HEK293 (cell line): ENCODE results near the gene PTMA.

ENCODE experiments used
- CTCF ChIA-PET: fragments of 350-600 bp; formaldehyde crosslinking; extraction: SDS; loops from one replicate; lab custom pipeline; 2021; ENCODE audit warnings: antibody characterized with exemption; lab: Yijun Ruan, JAX
- POLR2A ChIA-PET: fragments of 300-600 bp; formaldehyde crosslinking; extraction: SDS; loops from one replicate; lab custom pipeline; 2020; ENCODE audit warnings: antibody characterized with exemption, inconsistent platforms; lab: Yijun Ruan, JAX
- H3K27ac ChIP-seq: fragments of 200-500 bp; sonication (Bioruptor generic); 2 replicates; pipeline ENCODE4 v1.5.1; 2014; ENCODE audit warnings: low read depth, low read length, control low read depth, inconsistent platforms; ENCODE audit errors: extremely low read depth
- H3K36me3 ChIP-seq, 2 experiments: fragments of 200-500 bp in 1 of 2; sonication (Bioruptor generic) in 1 of 2; 1 replicate in 1 of 2; 2 replicates in 1 of 2; pipeline ENCODE4 v1.5.1; 2014 to 2017; ENCODE audit warnings: inconsistent platforms in 2 of 2, low read length in 2 of 2; ENCODE audit not compliant: control insufficient read depth in 2 of 2, insufficient read depth in 1 of 2
- H3K4me1 ChIP-seq: fragments of 200-500 bp; sonication (Bioruptor generic); 2 replicates; pipeline ENCODE4 v1.5.1; 2014; ENCODE audit warnings: mild to moderate bottlenecking, low read length, inconsistent platforms; ENCODE audit not compliant: control insufficient read depth, insufficient read depth
- H3K4me3 ChIP-seq: 2 replicates; pipeline ENCODE4 v1.5.1; 2011; ENCODE audit warnings: low read depth, mild to moderate bottlenecking, control low read depth, low read length, moderate library complexity
- H3K9me3 ChIP-seq: fragments of 200-500 bp; sonication (Bioruptor generic); 2 replicates; pipeline ENCODE4 v1.5.1; 2014; ENCODE audit warnings: low read depth, low read length, inconsistent platforms; ENCODE audit not compliant: control insufficient read depth, insufficient read depth
- OVOL3 ChIP-seq: fragments of 450-650 bp; formaldehyde crosslinking; IDR thresholded peaks from 2 replicates; pipeline ENCODE4 v1.5.1; 2016; ENCODE audit warnings: missing biosample characterization, missing genetic modification characterization
- RBAK ChIP-seq: fragments of 450-650 bp; formaldehyde crosslinking; IDR thresholded peaks from 2 replicates; pipeline ENCODE4 v1.5.1; 2016; ENCODE audit warnings: missing biosample characterization, missing genetic modification characterization
- SCRT2 ChIP-seq: fragments of 450-650 bp; formaldehyde crosslinking; IDR thresholded peaks from 2 replicates; pipeline ENCODE4 v1.5.1; 2016; ENCODE audit warnings: missing biosample characterization, missing genetic modification characterization
- SETDB1 ChIP-seq: IDR thresholded peaks from one replicate; pipeline ENCODE4 v1.6.1; 2017; ENCODE audit warnings: mild to moderate bottlenecking, low read length, moderate library complexity, mixed read lengths; ENCODE audit not compliant: insufficient read length
- SP2 ChIP-seq: fragments of 450-650 bp; formaldehyde crosslinking; IDR thresholded peaks from 2 replicates; pipeline ENCODE4 v1.5.1; 2016; ENCODE audit warnings: missing biosample characterization, missing genetic modification characterization
- ZBTB48 ChIP-seq: fragments of 450-650 bp; formaldehyde crosslinking; IDR thresholded peaks from 2 replicates; pipeline ENCODE4 v1.5.1; 2016; ENCODE audit warnings: missing biosample characterization, missing genetic modification characterization
- ZEB2 ChIP-seq: fragments of 450-650 bp; formaldehyde crosslinking; IDR thresholded peaks from 2 replicates; pipeline ENCODE4 v1.5.1; 2016; ENCODE audit warnings: missing biosample characterization, missing genetic modification characterization
- ZNF112 ChIP-seq: fragments of 450-650 bp; formaldehyde crosslinking; IDR thresholded peaks from 2 replicates; pipeline ENCODE4 v1.5.0; 2017; ENCODE audit warnings: missing biosample characterization, missing genetic modification characterization
- ZNF133 ChIP-seq: fragments of 450-650 bp; formaldehyde crosslinking; IDR thresholded peaks from 2 replicates; pipeline ENCODE4 v1.5.1; 2016; ENCODE audit warnings: missing biosample characterization, missing genetic modification characterization
- ZNF157 ChIP-seq: fragments of 450-650 bp; formaldehyde crosslinking; IDR thresholded peaks from 2 replicates; pipeline ENCODE4 v1.5.1; 2016; ENCODE audit warnings: missing biosample characterization, missing genetic modification characterization
- ZNF16 ChIP-seq: fragments of 450-650 bp; formaldehyde crosslinking; IDR thresholded peaks from 2 replicates; pipeline ENCODE4 v1.5.1; 2016; ENCODE audit warnings: low read depth, missing biosample characterization, missing genetic modification characterization
- ZNF174 ChIP-seq: fragments of 450-650 bp; formaldehyde crosslinking; IDR thresholded peaks from 2 replicates; pipeline ENCODE4 v1.5.0; 2017; ENCODE audit warnings: missing biosample characterization, mild to moderate bottlenecking, missing genetic modification characterization
- ZNF350 ChIP-seq: fragments of 450-650 bp; formaldehyde crosslinking; IDR thresholded peaks from 2 replicates; pipeline ENCODE4 v1.5.0; 2017; ENCODE audit warnings: missing biosample characterization, mild to moderate bottlenecking, missing genetic modification characterization
- ZNF366 ChIP-seq: fragments of 450-650 bp; formaldehyde crosslinking; conservative IDR thresholded peaks from 2 replicates; pipeline ENCODE4 v1.5.1; 2016; ENCODE audit warnings: missing biosample characterization, missing genetic modification characterization
- ZNF404 ChIP-seq: fragments of 450-650 bp; formaldehyde crosslinking; IDR thresholded peaks from 2 replicates; pipeline ENCODE4 v1.5.1; 2017; ENCODE audit warnings: missing biosample characterization, missing genetic modification characterization
- ZNF423 ChIP-seq: fragments of 450-650 bp; formaldehyde crosslinking; IDR thresholded peaks from 2 replicates; pipeline ENCODE4 v1.5.1; 2016; ENCODE audit warnings: missing biosample characterization, missing genetic modification characterization
- ZNF530 ChIP-seq: fragments of 450-650 bp; formaldehyde crosslinking; IDR thresholded peaks from 2 replicates; pipeline ENCODE4 v1.5.1; 2016; ENCODE audit warnings: low read depth, missing biosample characterization, missing genetic modification characterization
- TF ChIP-seq, protein P1 (sequence below): fragments of 450-650 bp; formaldehyde crosslinking; optimal IDR thresholded peaks from 2 replicates; pipeline ENCODE3; 2016; ENCODE audit warnings: missing biosample characterization, mild to moderate bottlenecking, missing genetic modification characterization
- TF ChIP-seq, protein P2 (sequence below): fragments of 450-650 bp; IDR thresholded peaks from 2 replicates; pipeline ENCODE4 v1.5.1; 2018; ENCODE audit warnings: missing biosample characterization, missing genetic modification characterization
- TF ChIP-seq, protein P3 (sequence below): fragments of 450-650 bp; formaldehyde crosslinking; IDR thresholded peaks from 2 replicates; pipeline ENCODE4 v1.5.0; 2017; ENCODE audit warnings: missing biosample characterization, missing genetic modification characterization, borderline replicate concordance
- TF ChIP-seq, protein P4 (sequence below): fragments of 450-650 bp; formaldehyde crosslinking; conservative IDR thresholded peaks from 2 replicates; pipeline ENCODE4 v1.5.1; 2016; ENCODE audit warnings: low read depth, missing biosample characterization, missing genetic modification characterization

Gene PTMA

DNA sequence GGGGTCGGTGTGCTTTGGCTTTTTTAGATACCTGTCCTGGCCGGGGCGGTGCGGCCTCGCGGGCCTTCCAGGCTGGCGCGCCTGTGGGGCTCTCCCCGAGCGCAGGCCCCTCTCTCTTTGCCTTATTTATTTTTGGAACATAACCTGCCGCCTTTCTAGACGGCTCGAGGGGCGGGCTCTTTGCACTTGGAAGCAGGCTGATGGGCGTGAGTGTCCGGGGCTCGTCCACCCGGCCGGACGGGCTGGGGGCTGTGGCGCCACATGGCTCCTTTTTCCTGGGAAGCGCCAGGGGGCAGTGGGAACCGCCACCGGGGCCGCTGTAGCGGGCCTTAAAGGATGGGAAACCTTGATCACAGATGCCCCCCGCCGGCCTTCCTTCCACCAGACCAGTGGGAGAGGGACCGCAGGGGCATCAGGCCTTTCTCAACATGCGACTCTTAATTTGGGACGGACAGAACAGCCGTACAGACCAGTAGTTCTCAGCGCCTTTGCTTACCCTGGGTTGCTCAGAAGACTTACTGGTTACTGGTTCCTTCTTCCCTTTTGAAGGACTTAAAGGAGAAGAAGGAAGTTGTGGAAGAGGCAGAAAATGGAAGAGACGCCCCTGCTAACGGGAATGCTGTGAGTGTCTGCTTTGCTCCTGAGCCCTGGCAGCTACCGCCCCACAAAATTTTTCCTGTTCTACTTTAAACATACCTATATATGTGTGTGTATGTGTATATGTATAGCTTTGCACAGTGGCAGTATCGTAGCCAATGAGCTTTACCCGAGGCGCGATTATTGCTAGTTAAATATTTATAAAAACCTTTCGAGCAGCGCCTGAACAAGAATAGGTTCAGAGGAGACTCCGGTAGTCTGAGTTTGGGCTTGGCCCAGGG lies 2.7 kb downstream of the PTMA start (continued):
- TF ChIP-seq ZNF423 (tag by site-specific recombination) (no peak), SP2 (tag by site-specific recombination) (0 out of 2 replicates have a peak, but pooled peaks have one; percentile 17), RBAK (tag by site-specific recombination) (no peak), OVOL3 (no peak), ZNF133 (tag by site-specific recombination) (no peak)

DNA sequence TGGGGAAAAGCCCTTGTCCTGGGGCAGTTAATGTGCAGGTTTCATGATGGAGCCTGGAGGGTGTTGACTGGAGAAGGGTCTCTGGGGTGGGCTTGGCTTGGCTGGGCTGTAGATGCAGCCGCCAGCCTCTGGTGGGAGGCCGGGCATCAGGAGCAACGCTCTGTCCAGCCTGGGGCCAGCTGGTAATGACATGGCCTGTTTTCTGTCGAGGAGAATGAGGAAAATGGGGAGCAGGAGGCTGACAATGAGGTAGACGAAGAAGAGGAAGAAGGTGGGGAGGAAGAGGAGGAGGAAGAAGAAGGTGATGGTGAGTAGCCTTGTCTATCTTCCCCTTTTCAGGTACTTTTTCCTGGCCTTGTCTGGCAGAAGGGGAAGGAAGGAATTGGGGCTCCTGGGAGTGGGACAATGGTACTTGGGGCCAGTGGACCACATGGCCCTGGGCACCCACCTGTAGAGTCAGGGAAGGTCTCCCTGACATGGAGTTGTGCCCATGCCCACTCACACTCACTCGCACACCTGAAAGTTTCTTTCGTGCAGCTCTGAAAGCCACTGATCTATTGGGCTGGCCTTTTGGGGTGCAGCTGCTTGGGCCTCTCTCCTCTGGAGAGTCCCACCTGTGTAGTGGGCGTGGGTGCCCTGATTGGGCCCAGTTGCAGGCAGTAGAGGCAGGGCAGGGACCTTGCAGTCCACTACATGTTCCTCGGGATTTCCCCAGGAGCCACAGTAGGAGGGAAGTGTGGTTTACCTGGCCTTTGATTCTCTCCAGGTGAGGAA lies 3.5 kb downstream of the PTMA start:
- Histone ChIP-seq H3K27ac (peak overlapping the region; percentile 96), H3K9me3 (no peaks in the 10 kb centered on the region), H3K36me3 (peaks cover 6 to 54% of the 10 kb centered on the region in 2 experiments; a peak in 2 of 3 replicates), H3K4me3 (peak overlapping the region; percentile 94), H3K4me1 (peaks cover 10% of the 10 kb centered on the region)
- POLR2A ChIA-PET, result no interaction called here
- CTCF ChIA-PET, result interaction anchor here (0.5 to 2.0 kb wide), 10 partner anchors 14 to 159 kb away, joined by 3 to 10 read pairs (median 6); no protein-coding TSS in a partner anchor
- TF ChIP-seq ZNF157 (no peak), ZEB2 (tag by site-specific recombination) (no peak; the same call in 1 of the 2 replicates), ZNF174 (tag by site-specific recombination) (no peak), ZNF404 (no peak), OVOL3 (no peak), ZNF133 (tag by site-specific recombination) (no peak), SCRT2 (tag by site-specific recombination) (peak; percentile 95), ZNF366 (0 out of 2 replicates have a peak, but pooled peaks have one; percentile 12), ZNF16 (tag by site-specific recombination) (no peak), ZBTB48 (tag by site-specific recombination) (0 out of 2 replicates have a peak, but pooled peaks have one; percentile 8), ZNF112 (tag by site-specific recombination) (no peak), SETDB1 (no peak), ZNF530 (tag by site-specific recombination) (no peak), ZNF350 (tag by site-specific recombination) (no peak)
- TF ChIP-seq, protein P1, sequence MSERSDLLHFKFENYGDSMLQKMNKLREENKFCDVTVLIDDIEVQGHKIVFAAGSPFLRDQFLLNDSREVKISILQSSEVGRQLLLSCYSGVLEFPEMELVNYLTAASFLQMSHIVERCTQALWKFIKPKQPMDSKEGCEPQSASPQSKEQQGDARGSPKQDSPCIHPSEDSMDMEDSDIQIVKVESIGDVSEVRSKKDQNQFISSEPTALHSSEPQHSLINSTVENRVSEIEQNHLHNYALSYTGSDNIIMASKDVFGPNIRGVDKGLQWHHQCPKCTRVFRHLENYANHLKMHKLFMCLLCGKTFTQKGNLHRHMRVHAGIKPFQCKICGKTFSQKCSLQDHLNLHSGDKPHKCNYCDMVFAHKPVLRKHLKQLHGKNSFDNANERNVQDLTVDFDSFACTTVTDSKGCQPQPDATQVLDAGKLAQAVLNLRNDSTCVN (tag by site-specific recombination), result no peak
- TF ChIP-seq, protein P2, sequence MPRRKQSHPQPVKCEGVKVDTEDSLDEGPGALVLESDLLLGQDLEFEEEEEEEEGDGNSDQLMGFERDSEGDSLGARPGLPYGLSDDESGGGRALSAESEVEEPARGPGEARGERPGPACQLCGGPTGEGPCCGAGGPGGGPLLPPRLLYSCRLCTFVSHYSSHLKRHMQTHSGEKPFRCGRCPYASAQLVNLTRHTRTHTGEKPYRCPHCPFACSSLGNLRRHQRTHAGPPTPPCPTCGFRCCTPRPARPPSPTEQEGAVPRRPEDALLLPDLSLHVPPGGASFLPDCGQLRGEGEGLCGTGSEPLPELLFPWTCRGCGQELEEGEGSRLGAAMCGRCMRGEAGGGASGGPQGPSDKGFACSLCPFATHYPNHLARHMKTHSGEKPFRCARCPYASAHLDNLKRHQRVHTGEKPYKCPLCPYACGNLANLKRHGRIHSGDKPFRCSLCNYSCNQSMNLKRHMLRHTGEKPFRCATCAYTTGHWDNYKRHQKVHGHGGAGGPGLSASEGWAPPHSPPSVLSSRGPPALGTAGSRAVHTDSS (tag by site-specific recombination), result peak; percentile 98
- TF ChIP-seq, protein P3, sequence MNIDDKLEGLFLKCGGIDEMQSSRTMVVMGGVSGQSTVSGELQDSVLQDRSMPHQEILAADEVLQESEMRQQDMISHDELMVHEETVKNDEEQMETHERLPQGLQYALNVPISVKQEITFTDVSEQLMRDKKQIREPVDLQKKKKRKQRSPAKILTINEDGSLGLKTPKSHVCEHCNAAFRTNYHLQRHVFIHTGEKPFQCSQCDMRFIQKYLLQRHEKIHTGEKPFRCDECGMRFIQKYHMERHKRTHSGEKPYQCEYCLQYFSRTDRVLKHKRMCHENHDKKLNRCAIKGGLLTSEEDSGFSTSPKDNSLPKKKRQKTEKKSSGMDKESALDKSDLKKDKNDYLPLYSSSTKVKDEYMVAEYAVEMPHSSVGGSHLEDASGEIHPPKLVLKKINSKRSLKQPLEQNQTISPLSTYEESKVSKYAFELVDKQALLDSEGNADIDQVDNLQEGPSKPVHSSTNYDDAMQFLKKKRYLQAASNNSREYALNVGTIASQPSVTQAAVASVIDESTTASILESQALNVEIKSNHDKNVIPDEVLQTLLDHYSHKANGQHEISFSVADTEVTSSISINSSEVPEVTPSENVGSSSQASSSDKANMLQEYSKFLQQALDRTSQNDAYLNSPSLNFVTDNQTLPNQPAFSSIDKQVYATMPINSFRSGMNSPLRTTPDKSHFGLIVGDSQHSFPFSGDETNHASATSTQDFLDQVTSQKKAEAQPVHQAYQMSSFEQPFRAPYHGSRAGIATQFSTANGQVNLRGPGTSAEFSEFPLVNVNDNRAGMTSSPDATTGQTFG (tag by site-specific recombination), result no peak
- TF ChIP-seq, protein P4, sequence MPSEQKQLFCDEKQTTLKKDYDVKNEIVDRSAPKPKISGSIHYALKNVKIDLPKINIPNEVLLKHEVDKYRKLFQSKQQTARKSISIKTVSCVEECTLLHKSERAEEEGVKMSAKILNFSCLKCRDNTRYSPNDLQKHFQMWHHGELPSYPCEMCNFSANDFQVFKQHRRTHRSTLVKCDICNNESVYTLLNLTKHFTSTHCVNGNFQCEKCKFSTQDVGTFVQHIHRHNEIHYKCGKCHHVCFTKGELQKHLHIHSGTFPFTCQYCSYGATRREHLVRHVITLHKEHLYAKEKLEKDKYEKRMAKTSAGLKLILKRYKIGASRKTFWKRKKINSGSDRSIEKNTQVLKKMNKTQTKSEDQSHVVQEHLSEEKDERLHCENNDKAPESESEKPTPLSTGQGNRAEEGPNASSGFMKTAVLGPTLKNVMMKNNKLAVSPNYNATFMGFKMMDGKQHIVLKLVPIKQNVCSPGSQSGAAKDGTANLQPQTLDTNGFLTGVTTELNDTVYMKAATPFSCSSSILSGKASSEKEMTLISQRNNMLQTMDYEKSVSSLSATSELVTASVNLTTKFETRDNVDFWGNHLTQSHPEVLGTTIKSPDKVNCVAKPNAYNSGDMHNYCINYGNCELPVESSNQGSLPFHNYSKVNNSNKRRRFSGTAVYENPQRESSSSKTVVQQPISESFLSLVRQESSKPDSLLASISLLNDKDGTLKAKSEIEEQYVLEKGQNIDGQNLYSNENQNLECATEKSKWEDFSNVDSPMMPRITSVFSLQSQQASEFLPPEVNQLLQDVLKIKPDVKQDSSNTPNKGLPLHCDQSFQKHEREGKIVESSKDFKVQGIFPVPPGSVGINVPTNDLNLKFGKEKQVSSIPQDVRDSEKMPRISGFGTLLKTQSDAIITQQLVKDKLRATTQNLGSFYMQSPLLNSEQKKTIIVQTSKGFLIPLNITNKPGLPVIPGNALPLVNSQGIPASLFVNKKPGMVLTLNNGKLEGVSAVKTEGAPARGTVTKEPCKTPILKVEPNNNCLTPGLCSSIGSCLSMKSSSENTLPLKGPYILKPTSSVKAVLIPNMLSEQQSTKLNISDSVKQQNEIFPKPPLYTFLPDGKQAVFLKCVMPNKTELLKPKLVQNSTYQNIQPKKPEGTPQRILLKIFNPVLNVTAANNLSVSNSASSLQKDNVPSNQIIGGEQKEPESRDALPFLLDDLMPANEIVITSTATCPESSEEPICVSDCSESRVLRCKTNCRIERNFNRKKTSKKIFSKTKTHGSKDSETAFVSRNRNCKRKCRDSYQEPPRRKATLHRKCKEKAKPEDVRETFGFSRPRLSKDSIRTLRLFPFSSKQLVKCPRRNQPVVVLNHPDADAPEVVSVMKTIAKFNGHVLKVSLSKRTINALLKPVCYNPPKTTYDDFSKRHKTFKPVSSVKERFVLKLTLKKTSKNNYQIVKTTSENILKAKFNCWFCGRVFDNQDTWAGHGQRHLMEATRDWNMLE (tag by site-specific recombination), result no peak
